GM18907 (cell line): ENCODE data around the gene EEF2KMT.
A peak's percentile ranks its signal among the peaks of the same experiment; 100 is the strongest.
"Not testable (repeated sequence)": the region's sequence is repeated elsewhere in the genome, so short reads cannot be mapped to it uniquely, and the experiment has no call there.

Experiments
- ATAC-seq: cut with Tn5 transposase; IDR thresholded peaks from one replicate; pipeline ENCODE4 v1.9.1; 2021; ENCODE audit warnings: mild to moderate bottlenecking, moderate library complexity; ENCODE audit not compliant: unreplicated experiment

The EEF2KMT gene

DNA sequence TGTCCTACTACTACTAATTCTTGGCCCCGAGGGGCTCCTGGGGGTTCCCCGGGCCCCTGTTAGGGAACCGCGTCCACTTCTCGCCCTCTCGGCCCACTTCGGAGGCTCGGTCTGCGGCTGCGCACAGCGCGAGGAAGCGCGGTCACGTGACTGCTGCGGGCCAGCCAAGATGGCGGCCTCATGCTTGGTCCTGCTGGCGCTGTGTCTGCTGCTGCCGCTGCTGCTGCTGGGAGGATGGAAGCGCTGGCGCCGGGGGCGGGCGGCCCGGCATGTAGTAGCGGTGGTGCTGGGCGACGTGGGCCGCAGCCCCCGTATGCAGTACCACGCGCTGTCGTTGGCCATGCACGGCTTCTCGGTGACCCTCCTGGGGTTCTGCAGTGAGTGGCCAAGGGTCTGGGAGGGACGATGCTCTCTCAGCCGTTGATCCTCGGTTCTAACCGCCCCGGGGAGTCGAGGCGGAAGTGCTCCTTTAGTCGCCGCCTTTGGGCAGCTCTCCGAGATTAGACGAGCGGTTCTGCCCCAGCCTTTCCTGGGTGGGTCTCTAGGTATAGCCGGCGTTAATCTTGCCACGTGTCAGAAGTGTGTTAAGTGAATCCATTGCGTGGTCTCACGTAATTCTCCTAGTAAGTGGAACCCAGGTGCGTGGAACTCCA lies 25.8 kb downstream of the EEF2KMT start, which contains the start of gene ALG1:
ALG1 (plus strand) TSS at position 163 of the 653 bp plus-strand sequence; CDS start at position 170, 7 bp downstream.
- peak; percentile 84 for ATAC-seq

DNA sequence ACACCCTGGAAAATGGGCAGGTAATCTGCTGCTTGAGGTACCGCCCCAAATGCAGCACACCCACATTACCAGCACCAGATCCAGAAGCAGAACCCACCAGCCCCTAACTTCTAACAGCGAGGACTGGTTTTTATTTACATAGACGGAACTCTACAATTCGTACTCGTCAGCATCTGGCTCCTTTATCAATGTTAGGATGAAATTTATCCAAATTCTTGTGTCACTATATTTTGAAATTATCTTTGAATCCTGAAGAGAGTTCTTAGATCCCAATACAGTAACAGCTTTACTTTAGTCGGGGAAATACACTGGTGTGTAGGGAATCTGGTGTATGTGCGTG lies 26.3 kb downstream of the EEF2KMT start:
- no peak for ATAC-seq

- no peak for ATAC-seq
Measured at GRCh38 chr16:5070431-5071186, 27.0 kb downstream of the EEF2KMT start.

DNA sequence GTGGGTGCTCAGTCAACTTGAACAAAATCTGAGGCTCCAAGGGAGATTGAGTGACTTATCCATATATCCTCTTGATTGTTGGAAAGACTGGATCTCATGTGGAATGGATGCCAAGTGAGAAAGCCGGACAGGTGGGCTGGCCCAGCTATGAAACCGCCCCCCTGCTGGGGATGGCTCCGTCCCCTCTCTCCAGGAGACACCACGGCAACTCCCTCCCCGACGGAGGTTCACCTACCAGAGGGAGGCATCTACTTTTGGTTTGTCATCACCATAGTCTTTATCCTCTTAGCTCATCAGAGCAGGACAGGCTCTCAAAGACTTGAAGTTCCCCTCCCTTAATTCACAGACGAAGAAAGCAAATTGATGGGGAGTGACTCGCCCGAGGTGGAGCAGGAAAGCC lies 27.7 kb downstream of the EEF2KMT start:
- no peak for ATAC-seq

DNA sequence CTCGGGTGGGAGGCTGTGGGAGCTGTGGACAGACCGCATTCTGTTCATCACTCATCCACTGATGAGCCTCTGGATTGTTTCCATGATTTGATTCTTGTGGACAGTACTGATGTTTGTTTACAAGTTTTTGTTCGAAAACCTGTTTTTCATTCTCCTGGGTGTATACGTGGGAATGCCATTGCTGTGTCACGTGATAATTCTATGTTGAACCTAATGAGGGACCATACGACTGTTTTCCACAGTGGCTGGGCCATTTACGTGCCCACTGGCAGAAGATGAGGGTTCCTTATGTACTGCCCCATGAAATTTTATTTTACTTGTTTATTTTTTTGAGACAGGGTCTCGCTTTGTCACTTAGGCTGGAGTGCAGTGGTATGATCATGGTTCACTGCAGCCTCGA lies 28.5 kb downstream of the EEF2KMT start:
- no peak for ATAC-seq

DNA sequence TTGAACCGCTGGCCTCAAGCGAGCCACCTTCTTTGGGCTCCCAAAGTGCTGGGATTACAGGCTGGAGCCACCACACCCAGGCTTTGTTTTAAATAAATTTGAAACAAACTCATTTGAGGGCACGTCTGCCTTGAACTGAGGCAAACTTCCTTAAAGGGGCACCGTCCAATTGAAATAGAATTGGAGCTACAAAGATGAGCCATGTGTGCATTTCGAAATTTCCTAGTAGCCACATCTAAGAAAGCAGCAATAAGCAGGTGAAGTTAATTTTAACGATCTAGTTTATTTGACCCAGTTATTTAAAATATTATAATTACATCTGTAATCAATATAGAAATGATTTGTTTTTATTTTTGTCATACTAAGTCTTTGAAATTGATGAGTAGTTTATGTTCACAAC lies 31.1 kb downstream of the EEF2KMT start:
- no peak for ATAC-seq

- ATAC-seq = no peak
Measured at GRCh38 chr16:5065813-5066212, 31.8 kb downstream of the EEF2KMT start, which contains the start of gene C16orf89. Gene C16orf89, minus strand, starts transcription at chr16:5065956. Its CDS starts 48 bp downstream, at chr16:5065908.

- no peak for ATAC-seq
Measured at GRCh38 chr16:5065326-5065725, 32.3 kb downstream of the EEF2KMT start.

GRCh38 chr16:5064915-5065314 lies 32.7 kb downstream of the EEF2KMT start:
- ATAC-seq = no peak

- ATAC-seq = no peak
Measured at GRCh38 chr16:5062790-5063765, 34.5 kb downstream of the EEF2KMT start.

DNA sequence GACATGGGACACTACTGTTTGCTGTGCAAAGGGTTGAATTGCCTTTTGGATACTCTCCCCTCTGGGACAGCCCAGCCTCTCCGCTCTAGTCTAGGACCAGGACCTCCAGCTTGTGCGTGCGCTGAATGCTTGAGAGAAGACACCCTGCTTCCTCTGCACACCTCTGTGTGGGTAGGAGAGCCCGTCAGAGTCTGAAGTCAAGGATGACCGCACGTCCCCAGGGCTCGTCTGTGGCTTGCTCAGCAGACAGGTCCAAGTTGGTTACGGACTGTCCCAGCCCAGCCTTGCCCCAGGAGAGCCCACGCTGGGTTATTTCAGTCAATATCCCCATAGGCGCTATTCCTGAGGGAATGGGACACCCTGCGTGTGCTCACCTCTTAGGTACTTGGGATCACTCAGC lies 35.5 kb downstream of the EEF2KMT start:
- no peak for ATAC-seq

DNA sequence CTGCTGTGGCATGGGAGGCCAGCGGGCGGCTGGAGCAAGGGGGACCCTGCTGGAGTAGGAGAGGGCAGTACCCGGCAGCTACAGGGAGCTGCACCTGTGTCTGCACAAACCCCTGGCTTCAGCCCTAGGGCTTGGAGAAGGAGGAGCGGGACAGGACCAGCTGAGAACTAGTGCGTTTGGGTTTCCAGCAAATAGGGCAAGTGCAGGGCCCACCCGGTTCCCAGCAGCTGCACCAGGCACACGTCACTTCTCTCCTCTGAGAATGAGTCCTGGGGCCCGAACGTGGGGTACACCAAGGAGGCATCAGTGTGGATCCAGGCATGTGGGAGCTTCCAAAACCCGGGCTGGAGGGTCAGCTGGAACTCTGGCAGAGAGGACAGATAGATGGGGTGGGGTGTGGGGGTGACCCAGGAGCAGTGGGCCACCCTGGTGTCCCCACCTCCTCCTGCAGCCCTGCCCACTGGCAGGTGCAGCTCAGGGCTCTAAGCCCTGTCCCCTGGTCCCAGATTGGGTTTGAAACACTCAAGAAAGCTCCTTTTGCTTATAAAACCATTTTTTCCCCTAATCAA lies 37.4 kb downstream of the EEF2KMT start:
- ATAC-seq = no peak

- ATAC-seq = no peak
Measured at GRCh38 chr16:5059386-5060072, 38.1 kb downstream of the EEF2KMT start.

- ATAC-seq = no peak
Measured at GRCh38 chr16:5058476-5058875, 39.1 kb downstream of the EEF2KMT start.

DNA sequence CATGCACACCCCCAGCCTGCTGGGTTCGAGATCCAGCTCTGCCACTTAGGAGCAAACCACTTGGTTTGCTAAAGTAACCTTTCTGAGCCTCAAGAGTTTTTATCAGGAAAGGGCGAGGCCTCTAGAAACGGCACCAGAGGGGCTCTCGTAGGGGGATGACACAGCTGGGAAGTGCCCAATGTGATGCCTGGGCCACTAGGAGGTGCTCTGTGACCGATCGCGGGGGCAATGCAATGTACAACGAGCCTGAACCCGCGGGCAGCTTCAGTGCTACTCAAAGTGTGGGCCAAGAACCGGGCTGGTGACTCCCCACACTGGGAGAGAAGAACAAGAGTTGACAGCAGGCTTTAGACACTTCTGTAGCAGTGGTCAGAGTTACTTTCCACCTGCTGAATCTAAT lies 41.2 kb downstream of the EEF2KMT start:
- ATAC-seq = no peak

DNA sequence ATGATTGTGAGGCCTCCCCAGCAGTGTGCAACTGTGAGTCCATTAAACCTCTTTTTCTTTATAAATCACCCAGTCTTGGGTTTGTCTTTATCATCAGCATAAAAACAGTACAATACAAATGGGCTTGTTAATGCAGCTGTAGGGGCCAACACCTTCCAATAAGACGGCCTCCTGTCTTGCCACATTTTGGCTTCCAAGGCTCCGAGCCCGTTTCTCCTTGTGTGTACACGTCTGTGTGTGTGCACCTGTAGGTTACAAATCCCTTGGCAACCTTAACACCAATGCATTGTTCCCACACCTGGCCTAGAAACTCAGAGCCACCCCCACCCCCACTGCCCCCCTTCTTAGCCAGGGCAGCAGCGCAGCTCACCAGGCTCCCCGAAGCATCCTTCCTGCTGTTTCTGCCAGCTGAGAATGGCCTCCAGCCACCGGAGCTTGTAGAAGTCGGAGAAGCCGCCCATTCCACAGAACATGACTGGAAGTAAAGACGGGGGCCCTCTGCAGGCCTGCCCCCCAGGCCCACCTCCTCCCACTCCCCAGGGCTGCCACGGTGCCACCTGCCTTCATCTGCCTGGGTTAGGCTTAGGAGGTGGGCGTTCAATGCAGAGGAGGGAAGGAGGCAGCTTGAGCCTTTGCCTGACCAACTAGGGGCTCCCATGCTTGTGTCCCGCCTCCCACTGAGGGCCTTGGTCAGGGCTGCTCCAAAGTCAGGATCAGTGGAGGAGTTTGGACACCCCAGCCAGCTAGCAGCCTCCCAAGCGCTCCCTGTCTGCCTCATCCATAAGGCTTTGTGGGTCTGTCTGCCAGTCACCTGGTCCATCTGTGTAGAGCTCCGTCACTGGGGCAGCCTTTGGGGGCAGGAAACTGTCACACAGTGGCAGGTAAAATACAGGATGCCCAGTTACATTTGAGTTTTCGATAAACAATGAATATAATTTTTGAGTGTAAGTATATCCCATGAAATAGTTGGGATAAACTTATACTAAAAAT lies 42.4 kb downstream of the EEF2KMT start:
- no peak for ATAC-seq

GRCh38 chr16:5046914-5047313 lies 50.7 kb downstream of the EEF2KMT start:
- ATAC-seq = no peak

DNA sequence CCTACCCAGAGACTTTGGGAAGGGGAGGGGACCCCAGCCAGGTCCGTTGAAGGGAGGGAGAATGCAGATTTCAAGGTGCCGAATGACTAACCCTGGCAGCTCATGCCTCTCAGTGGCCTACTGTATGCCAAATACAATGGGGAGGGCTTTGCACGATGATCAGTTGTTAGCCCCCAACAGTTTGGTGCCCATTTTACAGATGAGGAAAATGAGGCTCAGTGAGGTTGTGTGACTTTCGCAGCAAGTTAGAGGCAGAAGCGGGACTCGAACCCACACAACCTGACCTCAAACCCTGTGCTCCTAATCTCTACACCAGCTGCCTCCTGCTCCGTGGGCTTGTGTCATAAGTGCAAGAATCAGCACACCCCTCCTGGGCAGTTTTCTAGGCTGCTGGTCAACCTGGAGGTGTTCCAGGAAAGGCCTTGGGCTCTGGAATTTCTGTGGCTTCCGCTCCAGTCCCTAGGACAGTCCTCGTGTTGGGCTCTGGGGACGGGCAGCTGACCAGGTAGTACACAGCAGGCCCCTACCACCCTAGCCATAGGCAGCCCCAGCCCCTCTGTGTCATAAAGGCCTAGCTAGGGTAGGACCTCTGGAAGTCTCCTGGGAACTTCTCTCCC lies 52.0 kb downstream of the EEF2KMT start:
- no peak for ATAC-seq

- ATAC-seq = not testable (repeated sequence)
Measured at GRCh38 chr16:5044581-5044980, 53.0 kb downstream of the EEF2KMT start.
